ENCODE measurements around the gene BCL7C. TPM values are rescaled to one million over a fixed set of nuclear protein-coding genes. Genes with fewer than 3 reads are reported as not detected.
A peak's percentile ranks its signal among the peaks of the same experiment; 100 is the strongest.

BCL7C gene
- total RNA-seq, 1 donor from 2014 or later = 53.9 TPM

- Mint-ChIP-seq H3K4me3 (ENCODE audit: unreplicated experiment) (no peak overlapping the region), H3K9me3 (ENCODE audit: unreplicated experiment) (peaks cover 4% of the 10 kb centered on the region), H3K36me3 (ENCODE audit: low read depth, unreplicated experiment) (peaks cover 3% of the 10 kb centered on the region), H3K27me3 (ENCODE audit: unreplicated experiment) (peaks cover 10% of the 10 kb centered on the region), H3K27ac (ENCODE audit: unreplicated experiment) (no peak overlapping the region), H3K4me1 (ENCODE audit: unreplicated experiment) (peaks cover 10% of the 10 kb centered on the region)
- TF ChIP-seq, protein P1, sequence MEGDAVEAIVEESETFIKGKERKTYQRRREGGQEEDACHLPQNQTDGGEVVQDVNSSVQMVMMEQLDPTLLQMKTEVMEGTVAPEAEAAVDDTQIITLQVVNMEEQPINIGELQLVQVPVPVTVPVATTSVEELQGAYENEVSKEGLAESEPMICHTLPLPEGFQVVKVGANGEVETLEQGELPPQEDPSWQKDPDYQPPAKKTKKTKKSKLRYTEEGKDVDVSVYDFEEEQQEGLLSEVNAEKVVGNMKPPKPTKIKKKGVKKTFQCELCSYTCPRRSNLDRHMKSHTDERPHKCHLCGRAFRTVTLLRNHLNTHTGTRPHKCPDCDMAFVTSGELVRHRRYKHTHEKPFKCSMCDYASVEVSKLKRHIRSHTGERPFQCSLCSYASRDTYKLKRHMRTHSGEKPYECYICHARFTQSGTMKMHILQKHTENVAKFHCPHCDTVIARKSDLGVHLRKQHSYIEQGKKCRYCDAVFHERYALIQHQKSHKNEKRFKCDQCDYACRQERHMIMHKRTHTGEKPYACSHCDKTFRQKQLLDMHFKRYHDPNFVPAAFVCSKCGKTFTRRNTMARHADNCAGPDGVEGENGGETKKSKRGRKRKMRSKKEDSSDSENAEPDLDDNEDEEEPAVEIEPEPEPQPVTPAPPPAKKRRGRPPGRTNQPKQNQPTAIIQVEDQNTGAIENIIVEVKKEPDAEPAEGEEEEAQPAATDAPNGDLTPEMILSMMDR (IDR thresholded peaks at IDR 0.05; ENCODE audit: unreplicated experiment) = no peak
- no peak for DNase-seq (ENCODE audit: low spot score)
These were observed 53.3 kb downstream of the BCL7C start for GRCh38 chr16:30840611-30841010.

DNA sequence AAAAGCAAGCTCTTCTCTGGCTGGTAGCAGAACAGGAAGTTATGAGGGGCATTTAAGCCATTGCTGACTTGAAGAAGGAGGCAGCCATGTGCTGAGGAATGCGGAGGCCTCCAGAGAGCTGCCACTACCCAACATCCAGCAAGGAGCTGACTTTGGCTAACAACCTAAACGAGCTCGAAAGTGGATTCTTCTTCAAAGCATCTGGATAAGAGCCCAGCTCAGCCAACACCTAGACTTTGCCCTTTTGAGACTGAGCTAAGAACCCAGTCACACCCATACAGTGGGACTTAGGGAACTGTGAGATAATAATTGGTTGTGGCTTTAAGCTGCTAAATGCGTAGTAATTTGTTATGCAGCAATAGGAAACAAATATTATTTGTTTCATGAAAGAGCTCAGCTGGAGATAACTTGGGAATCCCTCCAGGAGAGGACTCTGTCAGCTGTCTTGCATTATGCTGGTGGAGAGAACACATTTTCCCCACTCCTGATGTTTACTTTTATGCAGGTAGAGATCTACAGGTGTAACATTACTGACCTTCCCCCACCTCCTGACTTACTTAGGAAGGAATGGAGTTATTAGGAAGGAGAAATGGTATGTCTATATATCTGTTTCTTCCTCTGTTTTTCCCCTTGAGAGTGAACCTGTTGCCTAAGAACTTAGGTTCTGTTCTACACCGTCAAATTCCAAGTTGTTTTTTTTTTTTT, 54.2 kb downstream of the BCL7C start:
- TF ChIP-seq, protein P1 (IDR thresholded peaks at IDR 0.05; ENCODE audit: unreplicated experiment) = no peak
- Mint-ChIP-seq H3K4me3 (ENCODE audit: unreplicated experiment) (no peak overlapping the region), H3K36me3 (ENCODE audit: low read depth, unreplicated experiment) (peaks cover 3% of the 10 kb centered on the region), H3K9me3 (ENCODE audit: unreplicated experiment) (peaks cover 4% of the 10 kb centered on the region), H3K27ac (ENCODE audit: unreplicated experiment) (no peak overlapping the region), H3K4me1 (ENCODE audit: unreplicated experiment) (peaks cover 4% of the 10 kb centered on the region), H3K27me3 (ENCODE audit: unreplicated experiment) (peaks cover 5% of the 10 kb centered on the region)
- no peak for DNase-seq (ENCODE audit: low spot score)

DNA sequence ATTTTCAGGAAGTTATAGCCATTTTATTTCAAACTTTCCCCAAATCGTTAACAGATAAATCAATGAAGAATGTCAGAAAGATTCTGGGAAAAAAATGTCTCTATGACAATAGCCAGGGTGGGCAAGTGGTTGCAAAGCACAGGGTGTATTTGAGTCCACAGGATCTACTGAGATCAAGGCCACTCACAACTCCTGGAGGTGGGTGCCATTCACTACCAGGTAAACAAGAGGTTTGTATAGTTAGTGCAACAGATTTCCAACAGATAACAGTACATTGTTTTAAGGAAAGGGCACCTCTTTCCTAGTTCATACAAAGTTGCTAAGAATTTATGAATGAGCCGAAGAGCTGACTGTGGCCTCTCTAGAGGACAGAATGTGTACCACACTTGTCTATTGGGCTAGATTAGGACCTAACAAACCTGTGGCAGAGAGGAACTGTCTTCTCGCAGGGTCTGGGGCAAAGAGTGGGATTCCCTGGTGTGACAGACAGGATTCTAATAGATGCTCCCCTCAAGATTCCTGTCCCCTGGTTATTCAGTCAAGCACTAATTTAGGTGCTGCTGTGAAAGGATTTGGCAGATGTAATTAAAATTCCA, 54.9 kb downstream of the BCL7C start:
- Mint-ChIP-seq H3K27me3 (ENCODE audit: unreplicated experiment) (peaks cover 5% of the 10 kb centered on the region), H3K4me1 (ENCODE audit: unreplicated experiment) (peaks cover 4% of the 10 kb centered on the region), H3K36me3 (ENCODE audit: low read depth, unreplicated experiment) (peaks cover 3% of the 10 kb centered on the region), H3K9me3 (ENCODE audit: unreplicated experiment) (peaks cover 4% of the 10 kb centered on the region), H3K27ac (ENCODE audit: unreplicated experiment) (no peak overlapping the region), H3K4me3 (ENCODE audit: unreplicated experiment) (no peak overlapping the region)
- TF ChIP-seq, protein P1 (IDR thresholded peaks at IDR 0.05; ENCODE audit: unreplicated experiment) = no peak
- no peak for DNase-seq (ENCODE audit: low spot score)

GRCh38 chr16:30837904-30838303, 56.0 kb downstream of the BCL7C start:
- DNase-seq (ENCODE audit: low spot score) = no peak
- H3K36me3 Mint-ChIP-seq (ENCODE audit: low read depth, unreplicated experiment) = peaks cover 10% of the 10 kb centered on the region
- peaks cover 5% of the 10 kb centered on the region for H3K27me3 Mint-ChIP-seq (ENCODE audit: unreplicated experiment)
- TF ChIP-seq, protein P1 (IDR thresholded peaks at IDR 0.05; ENCODE audit: unreplicated experiment) = no peak
- no peak overlapping the region for H3K4me3 Mint-ChIP-seq (ENCODE audit: unreplicated experiment)
- peaks cover 4% of the 10 kb centered on the region for H3K4me1 Mint-ChIP-seq (ENCODE audit: unreplicated experiment)
- H3K27ac Mint-ChIP-seq (ENCODE audit: unreplicated experiment) = peak overlapping the region; percentile 4
- peaks cover 4% of the 10 kb centered on the region for H3K9me3 Mint-ChIP-seq (ENCODE audit: unreplicated experiment)

Small RNA genes within 50 kb of the gene (microRNA-seq; reads per million reads assigned to microRNA genes)
- gene MIR4519 (ENCODE audit: unreplicated experiment) = 0.35 reads per million
- gene MIR762 (ENCODE audit: unreplicated experiment) = 0.35 reads per million

Other genes starting within 250 kb of the BCL7C start
- 45.3 TPM for gene PRR14, start 243.1 kb downstream of the BCL7C start, total RNA-seq (ENCODE audit: unreplicated experiment)
- 60.9 TPM for gene FBRS, start 235.6 kb downstream of the BCL7C start, total RNA-seq (ENCODE audit: unreplicated experiment)
- 62.2 TPM for gene SRCAP, start 194.9 kb downstream of the BCL7C start, total RNA-seq (ENCODE audit: unreplicated experiment)
- 27.5 TPM for gene PHKG2, start 145.7 kb downstream of the BCL7C start, total RNA-seq (ENCODE audit: unreplicated experiment)
- 5.2 TPM for gene CFAP119, start 132.0 kb downstream of the BCL7C start, total RNA-seq (ENCODE audit: unreplicated experiment)
- gene RNF40, start 131.8 kb downstream of the BCL7C start, total RNA-seq (ENCODE audit: unreplicated experiment) = 108 TPM
- 29.7 TPM for gene ZNF629, start 106.9 kb downstream of the BCL7C start, total RNA-seq (ENCODE audit: unreplicated experiment)
- 3.4 TPM for gene CTF1, start 2.5 kb upstream of the BCL7C start, total RNA-seq (ENCODE audit: unreplicated experiment)
- 117 TPM for gene FBXL19, start 29.5 kb upstream of the BCL7C start, total RNA-seq (ENCODE audit: unreplicated experiment)
- 42.9 TPM for gene ORAI3, start 55.0 kb upstream of the BCL7C start, total RNA-seq (ENCODE audit: unreplicated experiment)
- gene SETD1A, start 63.7 kb upstream of the BCL7C start, total RNA-seq (ENCODE audit: unreplicated experiment) = 23.4 TPM
- 5.3 TPM for gene HSD3B7, start 91.1 kb upstream of the BCL7C start, total RNA-seq (ENCODE audit: unreplicated experiment)
- 5.5 TPM for gene STX1B, start 116.6 kb upstream of the BCL7C start, total RNA-seq (ENCODE audit: unreplicated experiment)
- 74.2 TPM for gene STX4, start 139.5 kb upstream of the BCL7C start, total RNA-seq (ENCODE audit: unreplicated experiment)
- gene ZNF668, start 180.2 kb upstream of the BCL7C start, total RNA-seq (ENCODE audit: unreplicated experiment) = 13.6 TPM
- gene ZNF646, start 180.3 kb upstream of the BCL7C start, total RNA-seq (ENCODE audit: unreplicated experiment) = 25.5 TPM
- 1.8 TPM for gene PRSS53, start 194.9 kb upstream of the BCL7C start, total RNA-seq (ENCODE audit: unreplicated experiment)
- 59.6 TPM for gene VKORC1, start 200.7 kb upstream of the BCL7C start, total RNA-seq (ENCODE audit: unreplicated experiment)
- gene BCKDK, start 214.3 kb upstream of the BCL7C start, total RNA-seq (ENCODE audit: unreplicated experiment) = 56.8 TPM
- gene KAT8, start 223.6 kb upstream of the BCL7C start, total RNA-seq (ENCODE audit: unreplicated experiment) = 49.7 TPM
- gene PRSS8, start 241.7 kb upstream of the BCL7C start, total RNA-seq (ENCODE audit: unreplicated experiment) = 3.8 TPM